ENCODE measurements around the gene TRAP1.
"Not testable (repeated sequence)": the region's sequence is repeated elsewhere in the genome, so short reads cannot be mapped to it uniquely, and the experiment has no call there.

TRAP1 gene

DNA sequence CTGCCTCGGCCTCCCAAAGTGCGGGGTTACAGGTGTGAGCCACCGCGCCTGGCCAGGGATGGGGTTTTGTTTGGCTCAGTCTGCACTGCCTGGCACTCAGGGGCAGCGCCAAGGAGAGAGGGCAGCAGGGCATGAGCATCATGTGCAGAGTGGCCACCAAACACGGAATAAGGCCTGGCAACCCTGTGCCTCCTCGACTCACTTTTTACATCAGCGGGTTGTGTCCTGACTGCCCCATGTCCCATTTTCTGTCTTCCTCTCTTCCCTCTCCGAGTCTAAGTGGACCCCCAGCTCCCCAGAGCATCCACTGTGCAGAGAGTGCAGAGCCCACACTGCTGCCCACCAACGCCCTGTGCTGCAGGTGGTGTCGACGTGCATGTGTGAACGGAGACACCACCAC, 18.2 kb upstream of the TRAP1 start:
- DNase-seq = no peak

- no peak for DNase-seq
Measured at GRCh38 chr16:3734758-3735221, 17.5 kb upstream of the TRAP1 start.

- no peak for DNase-seq
Measured at GRCh38 chr16:3734084-3734757, 16.9 kb upstream of the TRAP1 start.

GRCh38 chr16:3732171-3732570, 14.8 kb upstream of the TRAP1 start:
- DNase-seq = no peak

DNA sequence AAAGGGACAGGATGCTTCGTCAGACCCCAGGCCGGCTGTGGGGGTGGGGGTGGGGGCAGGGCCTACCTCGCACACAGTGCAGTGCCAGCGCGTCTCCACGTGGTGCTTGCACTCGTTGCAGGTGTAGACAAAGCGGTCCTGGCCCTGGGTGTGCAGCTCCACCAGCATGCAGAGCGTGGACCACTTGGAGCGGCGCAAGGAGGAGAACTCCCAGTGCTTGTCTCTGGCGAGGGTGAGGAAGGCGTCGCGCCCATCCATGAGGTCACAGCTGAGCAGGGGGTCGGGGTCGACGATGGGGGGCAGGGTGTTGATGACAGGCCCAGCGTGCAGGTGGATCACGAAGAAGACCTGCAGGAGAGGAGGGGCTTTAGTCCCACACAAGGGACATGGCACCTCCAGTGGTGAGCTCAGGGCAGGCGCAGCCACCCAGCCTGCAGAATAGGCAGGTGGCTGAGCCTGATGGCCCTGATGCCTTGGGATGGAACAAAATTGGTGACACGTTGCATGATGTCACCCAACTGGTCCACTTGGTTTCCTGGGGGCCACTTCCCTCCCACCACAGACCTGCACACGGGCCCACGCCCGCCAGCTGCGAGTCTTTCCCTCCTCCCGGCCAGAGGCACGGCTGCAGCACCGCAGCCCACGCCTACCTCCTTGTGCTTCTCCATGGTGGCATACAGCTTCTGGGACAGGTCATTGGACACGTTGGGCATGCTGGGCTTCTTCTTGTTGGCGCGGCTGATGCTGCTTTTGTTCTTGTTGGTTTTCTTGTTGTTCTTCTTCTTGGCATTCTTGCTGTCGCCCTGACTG, 14.0 kb upstream of the TRAP1 start:
- DNase-seq = no peak

DNA sequence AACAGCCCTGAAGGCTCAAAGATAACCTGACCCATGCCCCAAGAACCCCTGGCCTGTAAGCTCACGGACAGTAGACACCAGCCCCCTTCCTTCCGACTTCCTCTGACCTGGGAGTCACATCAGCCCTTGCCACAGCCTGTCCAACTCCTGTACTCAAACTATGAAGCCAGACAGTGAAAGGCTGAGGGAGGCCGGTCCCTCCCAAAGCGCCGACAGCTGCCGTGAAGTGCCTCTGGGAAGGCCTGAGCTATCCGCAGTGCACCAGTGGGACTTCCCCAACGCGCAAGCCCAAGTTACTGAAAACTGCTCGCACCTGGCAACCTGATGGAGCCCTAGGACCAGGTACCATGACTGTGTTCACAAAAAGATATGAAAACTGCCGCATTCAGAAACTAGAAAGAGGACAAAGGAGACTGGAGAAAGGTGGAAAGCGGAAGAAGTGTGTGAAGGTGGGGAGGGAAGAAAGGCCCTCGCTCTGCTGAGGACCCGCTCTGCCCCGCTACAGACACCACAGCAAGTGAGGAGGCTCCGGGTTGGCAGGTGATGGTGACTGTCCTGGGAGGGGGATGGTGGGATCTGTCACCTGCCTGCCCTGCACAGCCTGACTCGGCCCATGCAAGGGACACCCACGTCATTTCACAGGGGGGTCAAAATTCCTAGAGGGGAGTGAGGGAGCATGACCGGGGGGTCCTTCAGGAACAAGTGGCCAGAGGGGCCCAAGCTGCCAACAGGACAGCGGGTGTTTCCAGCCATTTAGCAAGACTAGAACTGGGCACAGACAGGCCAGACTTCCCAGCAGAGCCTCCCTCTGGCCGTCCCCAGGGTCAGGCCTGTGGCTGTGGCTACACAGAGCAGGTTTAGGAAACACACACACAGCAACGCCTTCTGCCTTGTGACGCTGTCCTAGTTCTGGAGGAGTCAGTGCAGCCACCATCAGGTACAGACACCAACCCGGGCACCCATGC, 13.1 kb upstream of the TRAP1 start:
- DNase-seq = no peak

- no peak for DNase-seq
Measured at GRCh38 chr16:3729161-3730112, 12.1 kb upstream of the TRAP1 start.

GRCh38 chr16:3728424-3729160, 11.3 kb upstream of the TRAP1 start:
- no peak for DNase-seq

DNA sequence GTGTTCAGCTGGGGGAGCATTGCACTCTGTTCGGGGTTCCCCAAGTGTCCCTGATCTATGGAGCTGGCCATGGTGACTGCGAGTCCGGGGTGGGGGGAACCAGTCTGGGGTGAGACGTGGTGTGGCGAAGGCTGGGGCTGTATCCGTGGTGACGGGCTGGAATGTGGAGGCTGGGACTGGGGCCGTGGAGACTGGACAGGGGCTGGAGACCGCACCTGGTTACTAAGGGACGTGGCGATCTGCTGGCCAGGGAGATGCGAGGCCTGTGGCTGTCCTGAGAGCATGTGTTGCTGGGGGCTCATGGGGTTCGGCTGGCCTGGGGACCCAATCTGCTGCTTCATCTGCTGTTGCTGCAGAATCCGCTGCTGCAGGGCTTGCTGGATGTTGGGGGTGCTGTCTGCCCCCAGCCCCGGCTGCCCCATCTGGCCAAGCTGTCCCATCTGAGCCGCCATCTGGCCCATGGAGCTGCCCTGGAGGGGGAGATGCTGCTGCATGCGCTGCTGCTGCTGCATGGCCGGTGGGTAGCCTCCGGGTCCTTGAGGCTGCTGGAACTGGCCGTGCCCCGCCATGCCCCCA, 10.6 kb upstream of the TRAP1 start:
- DNase-seq = peak; percentile 70 to 92

GRCh38 chr16:3726021-3726687, 8.8 kb upstream of the TRAP1 start:
- no peak for DNase-seq

DNA sequence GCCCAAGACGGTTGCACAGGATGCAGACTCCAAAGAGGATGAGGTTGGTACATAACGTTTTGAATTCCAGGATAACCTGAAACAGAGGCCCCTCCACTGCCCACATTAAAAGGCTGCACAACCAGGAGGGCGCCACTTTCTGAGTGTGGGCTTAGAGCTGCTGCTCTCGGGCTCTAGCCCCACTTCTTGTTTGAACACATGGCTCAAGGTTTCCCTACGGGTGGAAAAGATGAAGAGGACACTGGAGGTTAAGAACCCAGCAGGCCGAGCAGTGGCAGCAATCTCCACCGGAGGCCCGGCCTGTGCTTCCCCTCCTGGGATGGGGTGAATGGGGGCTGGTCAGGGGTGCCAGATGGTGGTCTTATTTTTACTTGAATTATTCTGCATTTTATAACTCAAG, 8.0 kb upstream of the TRAP1 start:
- no peak for DNase-seq

DNA sequence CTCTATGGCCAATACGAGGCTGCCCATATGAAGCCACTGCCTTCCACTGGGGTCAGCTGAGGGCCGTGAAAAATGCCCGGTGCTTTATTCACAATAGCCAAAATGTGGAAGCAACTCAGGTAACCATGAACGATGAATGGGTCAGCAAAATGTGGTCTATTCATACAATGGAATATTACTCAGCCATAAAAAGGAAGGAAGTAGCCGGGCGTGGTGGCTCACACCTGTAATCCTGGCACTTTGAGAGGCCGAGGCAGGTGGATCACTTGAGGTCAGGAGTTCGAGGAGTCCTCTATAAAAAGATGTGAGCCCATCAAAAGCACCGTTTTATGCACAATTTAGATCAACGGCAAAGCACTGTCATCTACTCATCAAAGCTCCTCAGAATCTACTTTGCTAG, 5.2 kb upstream of the TRAP1 start:
- DNase-seq = no peak

DNA sequence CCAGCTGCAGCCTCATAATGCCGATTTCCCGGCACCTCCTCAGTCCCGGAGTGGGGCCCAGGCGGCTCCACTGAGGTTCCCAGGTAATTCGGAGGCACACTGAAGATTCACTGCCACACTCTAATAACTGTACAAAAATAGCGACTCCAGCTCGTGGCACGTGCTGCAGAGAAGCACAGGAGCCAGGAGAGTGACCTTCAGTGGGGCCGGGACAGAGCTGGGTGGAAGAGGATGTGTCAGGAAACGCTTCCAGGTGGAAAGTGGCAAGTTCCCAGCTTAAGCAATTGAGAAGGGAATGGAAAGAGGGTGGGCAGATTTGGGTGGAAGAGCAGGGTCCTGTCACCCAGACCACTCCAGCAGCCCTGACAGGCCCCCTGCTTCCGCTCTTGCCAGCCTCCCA, 3.1 kb upstream of the TRAP1 start:
- no peak for DNase-seq

- no peak for DNase-seq
Measured at GRCh38 chr16:3718628-3719027, 1.3 kb upstream of the TRAP1 start.

DNA sequence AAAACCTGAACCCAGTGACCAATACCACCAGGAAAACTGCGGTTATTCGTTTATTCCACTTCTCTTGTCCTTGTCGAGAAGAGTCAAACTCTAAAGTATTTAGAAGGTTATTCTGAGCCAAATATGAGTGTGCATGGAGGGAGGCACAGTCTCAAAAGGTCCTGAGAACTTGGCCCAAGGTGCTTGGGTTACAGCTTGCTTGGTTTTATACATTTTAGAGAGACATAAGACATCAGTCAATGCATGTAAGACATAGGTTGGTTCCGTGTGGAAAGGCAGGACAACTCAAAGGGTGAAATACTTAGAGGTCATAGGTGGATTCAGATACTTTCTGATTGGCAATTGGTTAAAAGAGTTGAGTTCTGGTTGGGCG, 681 bp upstream of the TRAP1 start:
- no peak for DNase-seq

GRCh38 chr16:3716831-3717234, 491 bp downstream of the TRAP1 start:
- DNase-seq = peak; percentile 28 to 48

DNA sequence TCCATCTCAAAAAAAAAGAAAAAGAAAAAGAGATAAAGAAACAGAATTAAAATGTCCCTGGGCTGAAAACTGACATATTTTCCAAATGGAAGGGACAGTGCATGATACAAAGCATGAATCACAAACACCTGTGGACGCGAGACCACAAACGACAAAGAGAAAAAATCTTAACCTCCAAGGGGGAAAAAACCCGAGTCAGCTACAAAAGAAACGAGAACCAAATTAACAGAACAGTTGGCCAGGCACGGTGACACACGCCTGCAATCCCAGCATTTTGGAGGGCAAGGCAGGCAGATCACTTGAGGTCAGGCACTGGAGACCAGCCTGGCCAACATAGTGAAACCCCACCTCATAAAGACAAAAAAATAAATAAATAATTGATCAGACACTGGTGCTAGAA, 1.9 kb downstream of the TRAP1 start:
- DNase-seq = no peak

- not testable (repeated sequence) for DNase-seq
Measured at GRCh38 chr16:3714378-3714777, 2.9 kb downstream of the TRAP1 start.

- DNase-seq = no peak
Measured at GRCh38 chr16:3713587-3714242, 3.6 kb downstream of the TRAP1 start.

GRCh38 chr16:3712861-3713372, 4.4 kb downstream of the TRAP1 start:
- DNase-seq = no peak

Data from NCI-H524 (cell line).